ENCODE results near the gene ESAM.

ESAM gene

GRCh38 chr11:124758355-124759265 is 3.5 kb downstream of the ESAM start:
- peaks cover 3 to 48% of the 10 kb centered on the region in 2 donors for H3K4me1 ChIP-seq (ENCODE audit: control insufficient read depth in 1 of 2, insufficient read depth in 2 of 2, low read length in 2 of 2)
- H3K27ac ChIP-seq (ENCODE audit: low read length): no peak overlapping the region
- H3K36me3 ChIP-seq (ENCODE audit: control insufficient read depth in 1 of 2, insufficient read depth in 2 of 2, low read length in 2 of 2): no peaks in the 10 kb centered on the region
- H3K9me3 ChIP-seq (ENCODE audit: control insufficient read depth in 1 of 2, low read length in 2 of 2): no peaks in the 10 kb centered on the region
- peak overlapping the region; percentile 27 to 54 for H3K4me3 ChIP-seq (ENCODE audit: low read depth in 1 of 2, low read length in 2 of 2)
- H3K27me3 ChIP-seq (ENCODE audit: low read depth, low read length): peaks cover 52% of the 10 kb centered on the region

DNA sequence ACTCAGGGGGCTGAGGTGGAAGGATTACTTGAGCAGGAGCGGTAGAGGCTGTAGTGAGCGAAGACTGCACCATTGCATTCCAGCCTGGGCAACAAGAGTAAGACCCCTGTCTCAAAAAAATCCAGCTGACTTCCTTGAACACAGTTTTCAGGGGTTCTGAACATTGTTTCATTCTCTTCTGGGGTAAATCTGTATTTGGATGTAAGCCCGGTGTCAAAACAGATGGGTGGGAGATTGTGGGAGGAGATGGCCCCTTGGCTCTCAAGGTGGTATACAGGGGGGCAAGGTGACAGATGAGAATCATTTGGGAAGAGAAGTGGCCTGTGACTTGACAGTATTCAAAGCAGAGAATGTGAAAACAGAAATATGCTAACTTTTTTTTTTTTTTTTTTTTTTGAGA is 4.8 kb downstream of the ESAM start:
- Histone ChIP-seq H3K27ac (ENCODE audit: low read length) (no peak overlapping the region), H3K27me3 (ENCODE audit: low read depth, low read length) (peaks cover 47% of the 10 kb centered on the region), H3K9me3 (ENCODE audit: control insufficient read depth in 1 of 2, low read length in 2 of 2) (no peaks in the 10 kb centered on the region), H3K4me3 (ENCODE audit: low read depth in 1 of 2, low read length in 2 of 2) (no peak overlapping the region), H3K4me1 (ENCODE audit: control insufficient read depth in 1 of 2, insufficient read depth in 2 of 2, low read length in 2 of 2) (peaks cover 0 to 35% of the 10 kb centered on the region in 2 donors), H3K36me3 (ENCODE audit: control insufficient read depth in 1 of 2, insufficient read depth in 2 of 2, low read length in 2 of 2) (no peaks in the 10 kb centered on the region)

DNA sequence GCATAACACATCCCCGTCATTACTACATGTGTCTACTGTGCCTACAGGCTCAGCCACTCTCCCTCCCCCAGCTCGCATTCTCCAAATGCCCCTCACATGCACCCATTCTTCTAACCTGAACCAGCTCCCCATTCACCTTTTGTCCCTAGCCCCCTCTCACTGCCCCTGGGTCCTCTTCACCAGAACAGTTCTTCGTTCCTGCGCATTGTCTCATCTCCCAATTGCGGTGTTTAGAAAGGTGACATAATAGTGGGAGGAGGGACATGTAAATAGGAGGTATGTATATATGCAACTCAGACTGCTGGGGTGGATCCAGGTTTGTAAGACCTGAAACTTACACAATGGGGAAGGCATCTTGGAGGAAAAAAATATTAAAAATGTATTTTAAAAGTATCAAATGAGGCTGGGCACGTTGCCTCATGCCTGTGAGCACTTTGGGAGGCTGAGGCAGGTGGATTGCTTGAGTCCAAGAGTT is 5.3 kb downstream of the ESAM start:
- Histone ChIP-seq H3K9me3 (ENCODE audit: control insufficient read depth in 1 of 2, low read length in 2 of 2) (no peaks in the 10 kb centered on the region), H3K4me3 (ENCODE audit: low read depth in 1 of 2, low read length in 2 of 2) (no peak overlapping the region), H3K36me3 (ENCODE audit: control insufficient read depth in 1 of 2, insufficient read depth in 2 of 2, low read length in 2 of 2) (no peaks in the 10 kb centered on the region), H3K4me1 (ENCODE audit: control insufficient read depth in 1 of 2, insufficient read depth in 2 of 2, low read length in 2 of 2) (peaks cover 0 to 29% of the 10 kb centered on the region in 2 donors), H3K27me3 (ENCODE audit: low read depth, low read length) (peaks cover 47% of the 10 kb centered on the region), H3K27ac (ENCODE audit: low read length) (no peak overlapping the region)

DNA sequence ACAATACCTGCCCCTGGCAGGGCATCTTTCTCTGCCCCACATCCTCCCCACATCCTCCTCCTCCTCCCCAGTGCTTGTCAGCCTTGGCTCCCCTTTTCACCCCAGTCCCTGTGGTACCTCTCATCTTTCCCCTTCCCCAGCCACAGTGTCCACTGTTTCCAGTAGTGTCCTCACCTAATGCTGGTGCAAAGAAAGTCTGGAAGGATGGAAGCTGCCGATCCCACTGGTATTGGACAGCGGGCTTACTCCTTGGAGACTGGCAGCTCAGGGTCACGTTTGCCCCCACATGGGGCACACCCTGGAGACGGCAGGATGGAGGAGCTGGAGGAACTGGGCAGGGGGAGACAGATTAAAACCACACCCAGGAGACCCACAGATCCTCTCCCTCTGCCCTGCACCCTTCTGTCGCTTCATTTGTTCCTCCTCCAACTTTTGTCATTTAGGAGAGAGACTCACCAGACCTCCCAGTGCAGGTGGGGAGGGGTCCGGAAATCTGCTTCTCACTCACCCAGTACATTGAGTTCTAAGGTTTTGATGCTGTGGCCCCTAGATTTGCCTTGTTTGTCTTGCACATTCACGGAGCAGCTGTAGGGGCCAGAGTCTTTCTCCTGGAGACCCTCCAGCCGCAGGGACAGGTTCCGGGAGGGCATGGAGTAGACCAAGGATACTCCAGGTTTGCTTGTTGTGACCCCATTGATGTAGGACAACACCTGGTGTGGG is 5.9 kb downstream of the ESAM start:
- Histone ChIP-seq H3K27me3 (ENCODE audit: low read depth, low read length) (peaks cover 41% of the 10 kb centered on the region), H3K9me3 (ENCODE audit: control insufficient read depth in 1 of 2, low read length in 2 of 2) (no peaks in the 10 kb centered on the region), H3K27ac (ENCODE audit: low read length) (no peak overlapping the region), H3K4me1 (ENCODE audit: control insufficient read depth in 1 of 2, insufficient read depth in 2 of 2, low read length in 2 of 2) (peaks cover 0 to 27% of the 10 kb centered on the region in 2 donors), H3K4me3 (ENCODE audit: low read depth in 1 of 2, low read length in 2 of 2) (no peak overlapping the region), H3K36me3 (ENCODE audit: control insufficient read depth in 1 of 2, insufficient read depth in 2 of 2, low read length in 2 of 2) (no peaks in the 10 kb centered on the region)

- H3K27me3 ChIP-seq (ENCODE audit: low read depth, low read length): peaks cover 28% of the 10 kb centered on the region
- H3K27ac ChIP-seq (ENCODE audit: low read length): no peak overlapping the region
- no peaks in the 10 kb centered on the region for H3K9me3 ChIP-seq (ENCODE audit: control insufficient read depth in 1 of 2, low read length in 2 of 2)
- H3K36me3 ChIP-seq (ENCODE audit: control insufficient read depth in 1 of 2, insufficient read depth in 2 of 2, low read length in 2 of 2): no peaks in the 10 kb centered on the region
- peaks cover 0 to 19% of the 10 kb centered on the region in 2 donors for H3K4me1 ChIP-seq (ENCODE audit: control insufficient read depth in 1 of 2, insufficient read depth in 2 of 2, low read length in 2 of 2)
- H3K4me3 ChIP-seq (ENCODE audit: low read depth in 1 of 2, low read length in 2 of 2): no peak overlapping the region
Measured at GRCh38 chr11:124754710-124755109, 7.4 kb downstream of the ESAM start.

DNA sequence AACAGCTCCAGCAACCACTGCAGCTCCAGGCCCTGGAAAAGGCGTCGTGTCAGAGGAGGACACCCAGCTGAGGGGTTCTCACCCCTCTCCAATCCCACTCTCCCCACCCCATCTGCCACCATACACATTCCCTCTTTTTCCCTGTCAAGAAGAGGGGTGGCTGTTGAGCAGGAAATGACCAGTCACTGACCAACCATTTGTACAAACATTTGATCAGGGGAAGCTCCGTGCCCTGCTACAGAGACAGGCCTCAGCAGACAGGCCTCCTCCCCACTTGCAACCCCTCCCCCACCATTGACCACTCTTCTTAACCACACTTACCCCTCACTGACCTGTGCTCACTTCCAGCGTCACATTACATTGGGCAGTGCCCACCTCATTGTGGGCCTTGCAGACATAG is 7.8 kb downstream of the ESAM start:
- H3K4me1 ChIP-seq (ENCODE audit: control insufficient read depth in 1 of 2, insufficient read depth in 2 of 2, low read length in 2 of 2): peaks cover 0 to 15% of the 10 kb centered on the region in 2 donors
- no peaks in the 10 kb centered on the region for H3K9me3 ChIP-seq (ENCODE audit: control insufficient read depth in 1 of 2, low read length in 2 of 2)
- H3K36me3 ChIP-seq (ENCODE audit: control insufficient read depth in 1 of 2, insufficient read depth in 2 of 2, low read length in 2 of 2): no peaks in the 10 kb centered on the region
- H3K4me3 ChIP-seq (ENCODE audit: low read depth in 1 of 2, low read length in 2 of 2): no peak overlapping the region
- H3K27me3 ChIP-seq (ENCODE audit: low read depth, low read length): peaks cover 24% of the 10 kb centered on the region
- no peak overlapping the region for H3K27ac ChIP-seq (ENCODE audit: low read length)

- peaks cover 24% of the 10 kb centered on the region for H3K27me3 ChIP-seq (ENCODE audit: low read depth, low read length)
- no peak overlapping the region for H3K27ac ChIP-seq (ENCODE audit: low read length)
- H3K4me3 ChIP-seq (ENCODE audit: low read depth in 1 of 2, low read length in 2 of 2): no peak overlapping the region
- no peaks in the 10 kb centered on the region for H3K36me3 ChIP-seq (ENCODE audit: control insufficient read depth in 1 of 2, insufficient read depth in 2 of 2, low read length in 2 of 2)
- H3K4me1 ChIP-seq (ENCODE audit: control insufficient read depth in 1 of 2, insufficient read depth in 2 of 2, low read length in 2 of 2): peaks cover 0 to 9% of the 10 kb centered on the region in 2 donors
- no peaks in the 10 kb centered on the region for H3K9me3 ChIP-seq (ENCODE audit: control insufficient read depth in 1 of 2, low read length in 2 of 2)
Measured at GRCh38 chr11:124753624-124754023, 8.5 kb downstream of the ESAM start.

GRCh38 chr11:124753205-124753604 is 8.9 kb downstream of the ESAM start:
- Histone ChIP-seq H3K27ac (ENCODE audit: low read length) (no peak overlapping the region), H3K4me1 (ENCODE audit: control insufficient read depth in 1 of 2, insufficient read depth in 2 of 2, low read length in 2 of 2) (peaks cover 0 to 4% of the 10 kb centered on the region in 2 donors), H3K4me3 (ENCODE audit: low read depth in 1 of 2, low read length in 2 of 2) (no peak overlapping the region), H3K27me3 (ENCODE audit: low read depth, low read length) (peaks cover 28% of the 10 kb centered on the region), H3K36me3 (ENCODE audit: control insufficient read depth in 1 of 2, insufficient read depth in 2 of 2, low read length in 2 of 2) (no peaks in the 10 kb centered on the region), H3K9me3 (ENCODE audit: control insufficient read depth in 1 of 2, low read length in 2 of 2) (no peaks in the 10 kb centered on the region)

GRCh38 chr11:124752471-124753102 is 9.5 kb downstream of the ESAM start:
- H3K27me3 ChIP-seq (ENCODE audit: low read depth, low read length): peaks cover 32% of the 10 kb centered on the region
- H3K9me3 ChIP-seq (ENCODE audit: control insufficient read depth in 1 of 2, low read length in 2 of 2): no peaks in the 10 kb centered on the region
- no peaks in the 10 kb centered on the region for H3K36me3 ChIP-seq (ENCODE audit: control insufficient read depth in 1 of 2, insufficient read depth in 2 of 2, low read length in 2 of 2)
- H3K27ac ChIP-seq (ENCODE audit: low read length): no peak overlapping the region
- no peaks in the 10 kb centered on the region for H3K4me1 ChIP-seq (ENCODE audit: control insufficient read depth in 1 of 2, insufficient read depth in 2 of 2, low read length in 2 of 2)
- H3K4me3 ChIP-seq (ENCODE audit: low read depth in 1 of 2, low read length in 2 of 2): no peak overlapping the region

DNA sequence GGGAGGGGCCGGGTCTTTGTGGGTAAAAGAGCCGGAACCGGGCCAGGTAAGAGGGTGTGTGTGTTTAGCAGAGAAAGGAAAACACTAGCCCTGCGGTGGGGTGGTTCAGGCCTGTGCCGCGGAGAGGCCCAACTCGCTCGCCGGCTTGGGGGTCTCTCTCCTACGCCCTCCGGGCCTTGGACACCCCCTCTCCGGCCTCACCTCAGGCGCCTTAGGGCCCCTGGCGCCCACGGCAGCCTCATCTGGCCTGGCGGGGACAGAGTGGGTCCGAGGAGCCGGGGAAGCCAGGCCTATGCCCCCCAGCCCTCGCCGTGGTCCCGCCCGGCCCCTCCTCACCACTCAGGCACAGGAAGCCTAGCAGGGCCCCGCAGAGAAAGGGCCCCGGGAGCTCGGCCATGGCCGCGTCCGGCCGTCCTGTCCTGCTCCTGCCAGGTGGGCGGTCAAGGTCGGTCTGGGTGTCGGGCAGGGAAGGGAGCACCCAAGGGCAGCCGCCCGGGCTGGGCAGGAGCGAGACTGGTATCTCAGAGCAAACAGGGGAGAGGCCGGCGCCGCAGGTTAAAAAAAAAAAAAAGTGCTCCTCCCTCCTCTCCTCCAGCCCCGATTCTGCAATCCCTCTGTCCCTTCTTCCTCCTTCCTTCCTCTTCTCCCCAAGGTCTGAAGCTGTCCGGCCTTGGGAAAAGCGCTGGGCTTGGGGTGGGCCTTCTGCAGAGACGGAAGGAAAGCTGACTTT is 10.2 kb downstream of the ESAM start, which contains the start of gene VSIG2:
Gene VSIG2 (minus strand): TSS at position 515 of the 730 bp plus-strand sequence. CDS start 118 bp downstream, at position 397.
- no peak within 1 kb of the TSS for H3K27ac ChIP-seq (ENCODE audit: low read length)
- H3K4me1 ChIP-seq (ENCODE audit: control insufficient read depth in 1 of 2, insufficient read depth in 2 of 2, low read length in 2 of 2): peaks cover 0 to 3% of the 10 kb centered on the region in 2 donors
- H3K4me3 ChIP-seq (ENCODE audit: low read depth in 1 of 2, low read length in 2 of 2): no peak within 1 kb of the TSS
- H3K27me3 ChIP-seq (ENCODE audit: low read depth, low read length): peaks cover 26% of the 10 kb centered on the region
- no peaks in the 10 kb centered on the region for H3K9me3 ChIP-seq (ENCODE audit: control insufficient read depth in 1 of 2, low read length in 2 of 2)
- H3K36me3 ChIP-seq (ENCODE audit: control insufficient read depth in 1 of 2, insufficient read depth in 2 of 2, low read length in 2 of 2): no peaks in the 10 kb centered on the region

All from muscle layer of duodenum (tissue), 2 donors.